Astrocyte (in vitro differentiated cells and primary cell): ENCODE results near the gene OCIAD1. TPM values are rescaled to one million over a fixed set of nuclear protein-coding genes. Genes with fewer than 3 reads are reported as not detected.
"Not testable (repeated sequence)": the region's sequence is repeated elsewhere in the genome, so short reads cannot be mapped to it uniquely, and the experiment has no call there.

Source experiments
- DNase-seq: peaks from one replicate; pipeline ENCODE4 v3.0.0-alpha.2; 2010; ENCODE audit warnings: low read depth
- FAIRE-seq: peaks from 2 replicates; lab custom pipeline; 2011; peaks lifted over from hg19 to GRCh38; lab: Jason Lieb, UNC
- H2AFZ ChIP-seq: 2 replicates; pipeline ENCODE4 v1.6.0; 2012; ENCODE audit warnings: low read depth, low read length, inconsistent platforms
- H3K27ac ChIP-seq: 2 replicates; pipeline ENCODE4 v1.5.1; 2011; ENCODE audit warnings: low read depth, low read length, inconsistent platforms
- H3K27me3 ChIP-seq: 2 replicates; pipeline ENCODE4 v1.6.0; 2011; ENCODE audit warnings: low read length, inconsistent platforms; ENCODE audit not compliant: insufficient read depth
- H3K36me3 ChIP-seq: 2 replicates; pipeline ENCODE4 v1.5.1; 2011; ENCODE audit warnings: low read length, inconsistent platforms; ENCODE audit not compliant: insufficient read depth
- H3K4me1 ChIP-seq: 2 replicates; pipeline ENCODE4 v1.5.1; 2011; ENCODE audit warnings: low read length, inconsistent platforms; ENCODE audit not compliant: insufficient read depth
- H3K4me2 ChIP-seq: 2 replicates; pipeline ENCODE4 v1.6.0; 2012; ENCODE audit warnings: low read length, inconsistent platforms
- H3K4me3 ChIP-seq: 2 replicates; pipeline ENCODE4 v1.5.1; 2011; ENCODE audit warnings: low read depth, mild to moderate bottlenecking, low read length, inconsistent platforms; ENCODE audit not compliant: insufficient read depth
- H3K79me2 ChIP-seq: 2 replicates; pipeline ENCODE4 v1.6.0; 2012; ENCODE audit warnings: mild to moderate bottlenecking, low read length, inconsistent platforms; ENCODE audit not compliant: insufficient read depth
- H3K9ac ChIP-seq: 2 replicates; pipeline ENCODE4 v1.6.0; 2012; ENCODE audit warnings: mild to moderate bottlenecking, low read length, inconsistent platforms
- H3K9me3 ChIP-seq: 2 replicates; pipeline ENCODE4 v1.5.1; 2012; ENCODE audit warnings: low read depth, mild to moderate bottlenecking, low read length, inconsistent platforms; ENCODE audit not compliant: insufficient read depth
- H4K20me1 ChIP-seq: 2 replicates; pipeline ENCODE4 v1.6.0; 2012; ENCODE audit warnings: low read length, inconsistent platforms; ENCODE audit not compliant: insufficient read depth
- H3K27ac Mint-ChIP-seq: one replicate; pipeline ENCODE4 v1.8.0; 2021; ENCODE audit warnings: mild to moderate bottlenecking, mixed read lengths; ENCODE audit not compliant: unreplicated experiment
- H3K27me3 Mint-ChIP-seq: one replicate; pipeline ENCODE4 v1.8.0; 2021; ENCODE audit warnings: low read depth, mixed read lengths; ENCODE audit not compliant: unreplicated experiment
- H3K36me3 Mint-ChIP-seq: one replicate; pipeline ENCODE4 v1.8.0; 2021; ENCODE audit warnings: low read depth, mixed read lengths; ENCODE audit not compliant: unreplicated experiment
- H3K4me1 Mint-ChIP-seq: one replicate; pipeline ENCODE4 v1.8.0; 2021; ENCODE audit warnings: low read depth, mixed read lengths; ENCODE audit not compliant: unreplicated experiment
- H3K4me3 Mint-ChIP-seq: one replicate; pipeline ENCODE4 v1.8.0; 2021; ENCODE audit warnings: mild to moderate bottlenecking, moderate library complexity, mixed read lengths; ENCODE audit not compliant: unreplicated experiment
- H3K9me3 Mint-ChIP-seq: one replicate; pipeline ENCODE4 v1.8.0; 2021; ENCODE audit warnings: mild to moderate bottlenecking, mixed read lengths; ENCODE audit not compliant: unreplicated experiment
- EZH2 ChIP-seq: IDR thresholded peaks from 2 replicates; pipeline ENCODE4 v1.6.1; 2012; ENCODE audit warnings: mild to moderate bottlenecking, low read length, inconsistent platforms; ENCODE audit not compliant: insufficient read depth
- total RNA-seq: library from RNA; stranded (reverse); gene quantifications from 2 replicates; pipeline ENCODE4 v1.2.1, GENCODE V29; 2021
- TF ChIP-seq, protein P1 (sequence below): IDR thresholded peaks from 2 replicates; pipeline ENCODE4 v1.5.1; 2011; ENCODE audit warnings: low read depth, mild to moderate bottlenecking, inconsistent platforms, low read length, moderate library complexity; ENCODE audit not compliant: insufficient read depth

The OCIAD1 gene
- total RNA-seq, 1 donor from 2014 or later = 144 TPM

DNA sequence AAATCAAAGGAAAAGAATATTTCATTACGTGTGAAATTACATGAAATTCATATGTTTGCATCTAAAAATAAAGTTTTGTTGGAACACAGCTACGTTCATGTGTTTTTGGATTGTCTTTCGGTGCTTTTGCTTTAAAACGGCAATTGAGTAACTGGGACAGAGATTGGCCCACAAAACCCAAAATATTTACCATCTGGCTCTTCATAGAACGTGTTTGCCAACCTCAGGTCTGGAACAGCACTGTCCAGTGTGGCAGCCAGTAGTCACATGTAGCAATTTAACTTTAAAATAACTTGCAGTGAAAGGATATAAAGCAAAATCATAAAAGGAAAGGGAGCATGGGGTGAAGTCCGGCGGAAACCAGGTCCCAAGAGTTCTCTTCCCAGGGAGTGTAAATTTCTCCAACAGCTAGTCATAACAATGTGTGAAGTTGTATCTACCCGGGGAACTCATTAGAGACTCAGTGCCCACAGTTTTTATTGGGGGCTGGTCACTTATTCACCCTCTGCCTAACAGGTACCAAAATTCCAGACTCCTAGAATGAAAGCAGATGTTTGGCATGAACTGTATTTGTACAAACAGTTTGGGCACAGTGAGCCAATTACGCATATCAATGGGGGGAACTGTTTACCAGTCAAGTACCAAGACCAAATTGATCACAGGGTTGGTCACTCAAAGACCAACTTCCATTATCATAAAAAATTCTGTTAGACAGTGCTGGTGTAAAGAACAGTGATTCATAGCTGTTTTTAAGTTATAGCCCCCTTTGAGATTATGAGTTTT, 10.3 kb downstream of the OCIAD1 start:
- DNase-seq = no peak
- Mint-ChIP-seq H3K27ac (no peak overlapping the region), H3K36me3 (peaks cover 19% of the 10 kb centered on the region), H3K4me1 (peaks cover 2% of the 10 kb centered on the region), H3K9me3 (peaks cover 1% of the 10 kb centered on the region), H3K4me3 (no peak overlapping the region), H3K27me3 (no peaks in the 10 kb centered on the region)
- no peaks in the 10 kb centered on the region for H3K27me3 ChIP-seq
- H3K9me3 ChIP-seq = no peaks in the 10 kb centered on the region
- H3K27ac ChIP-seq = no peak overlapping the region
- no peaks in the 10 kb centered on the region for H3K4me1 ChIP-seq
- H3K4me2 ChIP-seq = no peak overlapping the region
- H3K79me2 ChIP-seq = peaks cover 91% of the 10 kb centered on the region
- H2AFZ ChIP-seq = no peak overlapping the region
- peaks cover 22% of the 10 kb centered on the region for H4K20me1 ChIP-seq
- no peak overlapping the region for H3K4me3 ChIP-seq
- H3K9ac ChIP-seq = no peak overlapping the region
- no peak for TF ChIP-seq EZH2
- TF ChIP-seq, protein P1, sequence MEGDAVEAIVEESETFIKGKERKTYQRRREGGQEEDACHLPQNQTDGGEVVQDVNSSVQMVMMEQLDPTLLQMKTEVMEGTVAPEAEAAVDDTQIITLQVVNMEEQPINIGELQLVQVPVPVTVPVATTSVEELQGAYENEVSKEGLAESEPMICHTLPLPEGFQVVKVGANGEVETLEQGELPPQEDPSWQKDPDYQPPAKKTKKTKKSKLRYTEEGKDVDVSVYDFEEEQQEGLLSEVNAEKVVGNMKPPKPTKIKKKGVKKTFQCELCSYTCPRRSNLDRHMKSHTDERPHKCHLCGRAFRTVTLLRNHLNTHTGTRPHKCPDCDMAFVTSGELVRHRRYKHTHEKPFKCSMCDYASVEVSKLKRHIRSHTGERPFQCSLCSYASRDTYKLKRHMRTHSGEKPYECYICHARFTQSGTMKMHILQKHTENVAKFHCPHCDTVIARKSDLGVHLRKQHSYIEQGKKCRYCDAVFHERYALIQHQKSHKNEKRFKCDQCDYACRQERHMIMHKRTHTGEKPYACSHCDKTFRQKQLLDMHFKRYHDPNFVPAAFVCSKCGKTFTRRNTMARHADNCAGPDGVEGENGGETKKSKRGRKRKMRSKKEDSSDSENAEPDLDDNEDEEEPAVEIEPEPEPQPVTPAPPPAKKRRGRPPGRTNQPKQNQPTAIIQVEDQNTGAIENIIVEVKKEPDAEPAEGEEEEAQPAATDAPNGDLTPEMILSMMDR = no peak
- no peak for FAIRE-seq
- H3K36me3 ChIP-seq = peaks cover 36% of the 10 kb centered on the region

DNA sequence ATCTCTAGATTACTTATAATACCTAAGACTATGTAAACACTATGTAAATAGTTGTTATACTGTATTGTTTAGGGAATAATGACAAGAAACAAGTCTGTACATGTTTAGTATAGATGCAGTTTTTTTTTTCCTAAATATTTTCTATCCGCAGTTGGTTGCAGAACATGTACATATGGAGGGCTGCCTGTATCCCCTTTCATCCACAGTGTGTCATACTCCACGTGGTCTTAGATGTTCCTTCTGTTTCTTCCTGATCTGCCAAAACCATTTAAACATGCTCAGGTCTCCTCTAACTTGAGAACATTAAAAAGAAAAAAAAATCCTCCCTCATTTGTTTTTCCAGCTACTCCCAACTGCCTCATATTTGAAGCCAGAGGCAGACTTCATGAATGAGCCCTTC, 14.0 kb downstream of the OCIAD1 start:
- H3K4me1 Mint-ChIP-seq = peaks cover 2% of the 10 kb centered on the region
- H3K27ac Mint-ChIP-seq = no peak overlapping the region
- DNase-seq = no peak
- H3K4me1 ChIP-seq = no peaks in the 10 kb centered on the region
- no peak overlapping the region for H3K9ac ChIP-seq
- no peak overlapping the region for H3K4me2 ChIP-seq
- H3K27me3 Mint-ChIP-seq = no peaks in the 10 kb centered on the region
- no peak overlapping the region for H2AFZ ChIP-seq
- peaks cover 1% of the 10 kb centered on the region for H3K9me3 Mint-ChIP-seq
- no peak overlapping the region for H3K4me3 Mint-ChIP-seq
- peaks cover 17% of the 10 kb centered on the region for H3K36me3 Mint-ChIP-seq
- H3K27ac ChIP-seq = no peak overlapping the region
- H3K9me3 ChIP-seq = no peaks in the 10 kb centered on the region
- H4K20me1 ChIP-seq = peaks cover 18% of the 10 kb centered on the region
- no peak overlapping the region for H3K4me3 ChIP-seq
- TF ChIP-seq, protein P1 = no peak
- no peak for TF ChIP-seq EZH2
- no peak for FAIRE-seq
- H3K79me2 ChIP-seq = peaks cover 76% of the 10 kb centered on the region
- peaks cover 34% of the 10 kb centered on the region for H3K36me3 ChIP-seq
- H3K27me3 ChIP-seq = no peaks in the 10 kb centered on the region

DNA sequence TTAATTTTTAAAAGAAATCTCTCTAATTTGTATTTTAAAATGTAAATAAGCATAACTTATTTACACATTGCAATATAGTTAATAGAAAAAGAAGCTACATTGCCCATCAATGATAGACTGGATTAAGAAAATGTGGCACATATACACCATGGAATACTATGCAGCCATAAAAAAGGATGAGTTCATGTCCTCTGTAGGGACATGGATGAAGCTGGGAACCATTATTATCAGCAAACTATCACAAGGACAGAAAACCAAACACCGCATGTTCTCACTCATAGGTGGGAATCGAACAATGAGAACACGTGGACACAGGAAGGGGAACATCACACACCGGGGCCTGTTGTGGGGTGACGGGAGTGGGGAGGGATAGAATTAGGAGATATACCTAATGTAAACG, 17.9 kb downstream of the OCIAD1 start:
- not testable (repeated sequence) for H3K36me3 Mint-ChIP-seq, H3K4me1 Mint-ChIP-seq

More for the DNA sequence above, 17.9 kb downstream of the OCIAD1 start:
- not testable (repeated sequence) for H3K27ac Mint-ChIP-seq, H3K27me3 Mint-ChIP-seq, DNase-seq, H3K4me3 Mint-ChIP-seq, H3K4me3 ChIP-seq, H3K9me3 ChIP-seq, H3K4me1 ChIP-seq, H3K27ac ChIP-seq, H3K9me3 Mint-ChIP-seq, H2AFZ ChIP-seq, H4K20me1 ChIP-seq, H3K9ac ChIP-seq, H3K4me2 ChIP-seq, H3K27me3 ChIP-seq, FAIRE-seq
- Histone ChIP-seq H3K36me3 (peaks cover 26% of the 10 kb centered on the region), H3K79me2 (peaks cover 37% of the 10 kb centered on the region)
